Astrocyte of the spinal cord (primary cell): ENCODE measurements around the gene MIER2.

Experiments used
- DNase-seq: peaks from one replicate; pipeline ENCODE4 v3.0.0; 2011; ENCODE audit warnings: low read depth, low spot score
- H3K4me3 ChIP-seq: 2 replicates; pipeline ENCODE4 v1.5.1; 2011; ENCODE audit warnings: low read depth, mild to moderate bottlenecking, low read length, moderate library complexity
- in situ Hi-C: cut with HindIII; loops from 2 replicates; pipeline ENCODE4 v1.10.0; 2017; ENCODE audit warnings: low sequenced_read_pairs
- TF ChIP-seq, protein P1 (sequence below): IDR thresholded peaks from 2 replicates; pipeline ENCODE4 v1.5.1; 2012; ENCODE audit warnings: low read depth, mild to moderate bottlenecking, low read length, inconsistent platforms

MIER2 gene

DNA sequence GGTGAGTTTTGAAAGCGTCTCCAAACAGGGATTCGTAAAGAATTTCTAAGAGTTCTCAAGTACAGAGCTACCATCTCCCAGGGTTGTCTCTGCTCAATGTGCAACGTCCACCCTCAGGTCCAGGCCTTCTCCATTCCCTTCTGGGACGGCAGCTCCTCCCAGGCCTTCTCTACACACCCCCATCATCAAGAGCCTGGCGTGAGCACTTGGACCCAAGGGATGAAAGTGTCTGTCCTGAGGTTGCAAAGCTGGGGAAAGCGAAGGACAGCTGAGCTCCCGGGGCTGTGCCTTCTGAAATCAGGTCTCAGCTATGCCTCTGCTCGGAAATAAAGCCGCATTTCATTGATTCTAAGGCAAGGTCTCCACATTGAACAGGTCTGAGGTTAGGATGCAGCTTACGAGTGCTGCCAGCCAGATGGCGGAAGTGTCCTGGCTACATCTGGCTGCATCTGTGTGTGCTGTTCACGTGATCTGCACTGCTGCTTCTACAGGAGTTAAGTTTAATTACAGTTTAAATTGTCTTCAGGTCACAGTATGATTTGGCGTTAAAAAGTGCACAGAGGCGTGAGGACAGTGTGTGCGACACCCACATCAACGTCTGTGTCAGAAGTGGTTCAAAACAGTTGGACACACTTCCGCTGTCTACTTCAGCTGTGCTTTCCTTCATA is 27.0 kb upstream of the MIER2 start:
- no peak for DNase-seq
- TF ChIP-seq, protein P1, sequence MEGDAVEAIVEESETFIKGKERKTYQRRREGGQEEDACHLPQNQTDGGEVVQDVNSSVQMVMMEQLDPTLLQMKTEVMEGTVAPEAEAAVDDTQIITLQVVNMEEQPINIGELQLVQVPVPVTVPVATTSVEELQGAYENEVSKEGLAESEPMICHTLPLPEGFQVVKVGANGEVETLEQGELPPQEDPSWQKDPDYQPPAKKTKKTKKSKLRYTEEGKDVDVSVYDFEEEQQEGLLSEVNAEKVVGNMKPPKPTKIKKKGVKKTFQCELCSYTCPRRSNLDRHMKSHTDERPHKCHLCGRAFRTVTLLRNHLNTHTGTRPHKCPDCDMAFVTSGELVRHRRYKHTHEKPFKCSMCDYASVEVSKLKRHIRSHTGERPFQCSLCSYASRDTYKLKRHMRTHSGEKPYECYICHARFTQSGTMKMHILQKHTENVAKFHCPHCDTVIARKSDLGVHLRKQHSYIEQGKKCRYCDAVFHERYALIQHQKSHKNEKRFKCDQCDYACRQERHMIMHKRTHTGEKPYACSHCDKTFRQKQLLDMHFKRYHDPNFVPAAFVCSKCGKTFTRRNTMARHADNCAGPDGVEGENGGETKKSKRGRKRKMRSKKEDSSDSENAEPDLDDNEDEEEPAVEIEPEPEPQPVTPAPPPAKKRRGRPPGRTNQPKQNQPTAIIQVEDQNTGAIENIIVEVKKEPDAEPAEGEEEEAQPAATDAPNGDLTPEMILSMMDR: no peak
- no peak overlapping the region for H3K4me3 ChIP-seq
- in situ Hi-C loops: no loop called here

DNA sequence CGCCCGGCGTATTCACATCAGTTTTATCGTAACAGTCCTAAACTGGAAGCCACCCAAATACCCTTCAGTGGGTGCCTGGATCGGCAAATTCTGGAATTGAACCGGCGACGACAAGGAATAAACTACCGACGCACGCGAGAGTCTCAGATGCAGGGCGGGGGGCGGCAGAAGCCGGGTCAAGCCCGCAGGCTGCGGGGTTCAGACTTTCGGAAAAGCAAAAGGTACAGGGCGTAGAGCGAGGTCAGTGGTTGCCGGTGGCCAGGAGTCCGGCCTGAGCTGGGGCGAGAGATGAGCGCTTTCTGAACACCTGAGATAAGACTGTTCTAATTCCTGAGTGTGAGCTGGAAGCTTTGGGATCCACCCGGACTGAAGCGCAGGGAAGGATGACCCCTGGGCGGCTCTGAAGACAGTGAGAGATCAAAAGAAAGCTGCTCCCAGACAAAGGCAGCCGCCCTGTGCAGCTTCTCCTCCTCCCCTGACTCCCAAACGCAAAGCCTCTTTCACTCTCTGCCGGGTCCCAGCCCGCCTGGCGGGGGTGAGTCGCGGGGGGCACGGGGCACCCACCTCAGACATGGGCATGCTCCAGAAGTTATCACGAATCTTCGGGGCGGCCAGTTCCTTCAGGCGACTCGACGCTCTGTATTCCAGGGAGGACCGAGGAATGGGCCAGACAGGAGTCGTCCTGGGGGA is 26.2 kb upstream of the MIER2 start:
- in situ Hi-C loops: no loop called here
- DNase-seq: no peak
- no peak overlapping the region for H3K4me3 ChIP-seq

DNA sequence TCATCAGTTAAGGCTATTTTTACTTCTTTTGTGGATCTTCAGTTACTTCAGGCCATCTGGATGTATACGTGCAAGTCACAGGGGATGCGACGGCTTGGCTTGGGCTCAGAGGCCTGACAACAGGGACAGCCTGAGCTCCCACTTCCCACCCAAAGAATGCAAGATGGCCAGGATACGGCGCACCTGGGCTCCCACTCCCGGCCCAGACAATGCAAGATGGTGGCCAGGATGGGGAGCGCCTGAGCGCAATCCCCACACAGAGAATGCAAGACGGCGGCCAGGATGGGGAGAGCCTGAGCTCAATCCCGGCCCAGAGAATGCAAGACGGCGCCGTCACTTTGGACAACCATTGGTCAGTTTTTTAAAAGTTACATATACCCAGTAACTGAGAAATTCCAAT is 25.3 kb upstream of the MIER2 start:
- TF ChIP-seq, protein P1: no peak
- in situ Hi-C loops: no loop called here
- H3K4me3 ChIP-seq: no peak overlapping the region
- no peak for DNase-seq

More for the DNA sequence above, 26.2 kb upstream of the MIER2 start:
- TF ChIP-seq, protein P1: no peak

DNA sequence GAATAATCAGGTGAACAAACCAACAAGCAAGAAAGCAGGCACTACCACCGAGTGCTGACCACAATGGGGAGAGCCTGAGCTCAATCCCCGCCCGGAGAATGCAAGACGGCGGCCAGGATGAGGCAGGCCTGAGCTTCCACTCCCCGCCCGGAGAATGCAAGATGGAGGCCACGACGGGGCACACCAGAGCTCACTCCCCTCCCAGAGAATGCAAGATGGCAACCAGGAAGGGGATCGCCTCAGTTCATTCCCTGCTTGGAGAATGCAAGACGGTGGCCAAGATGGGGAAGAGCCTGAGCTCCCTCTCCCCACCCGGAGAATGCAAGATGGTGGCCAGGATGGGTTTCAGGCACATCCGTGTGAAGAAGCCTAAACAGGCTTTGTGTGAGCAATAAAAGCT is 24.7 kb upstream of the MIER2 start:
- H3K4me3 ChIP-seq: no peak overlapping the region
- in situ Hi-C loops: no loop called here
- DNase-seq: no peak
- TF ChIP-seq, protein P1: no peak

DNA sequence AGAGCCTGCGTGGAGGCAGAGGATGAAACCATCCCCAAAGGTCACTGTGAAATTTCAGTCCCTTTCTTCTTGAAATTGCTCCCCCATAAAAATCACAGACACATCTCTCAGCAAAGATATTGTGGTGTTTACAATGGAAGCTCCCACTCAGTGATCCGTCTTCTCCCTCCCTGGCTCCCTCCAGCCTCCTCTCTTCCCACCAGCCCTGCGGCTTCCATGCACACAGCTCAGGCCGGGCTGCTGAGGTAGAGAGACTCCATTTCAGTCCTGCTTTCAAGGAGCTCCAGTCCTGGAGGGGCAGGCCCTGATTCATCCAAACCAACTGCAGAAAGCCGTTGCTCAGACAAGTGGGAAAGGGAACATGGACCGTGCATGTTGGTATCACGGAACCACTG is 24.0 kb upstream of the MIER2 start:
- H3K4me3 ChIP-seq: no peak overlapping the region
- TF ChIP-seq, protein P1: no peak
- in situ Hi-C loops: no loop called here
- DNase-seq: no peak

DNA sequence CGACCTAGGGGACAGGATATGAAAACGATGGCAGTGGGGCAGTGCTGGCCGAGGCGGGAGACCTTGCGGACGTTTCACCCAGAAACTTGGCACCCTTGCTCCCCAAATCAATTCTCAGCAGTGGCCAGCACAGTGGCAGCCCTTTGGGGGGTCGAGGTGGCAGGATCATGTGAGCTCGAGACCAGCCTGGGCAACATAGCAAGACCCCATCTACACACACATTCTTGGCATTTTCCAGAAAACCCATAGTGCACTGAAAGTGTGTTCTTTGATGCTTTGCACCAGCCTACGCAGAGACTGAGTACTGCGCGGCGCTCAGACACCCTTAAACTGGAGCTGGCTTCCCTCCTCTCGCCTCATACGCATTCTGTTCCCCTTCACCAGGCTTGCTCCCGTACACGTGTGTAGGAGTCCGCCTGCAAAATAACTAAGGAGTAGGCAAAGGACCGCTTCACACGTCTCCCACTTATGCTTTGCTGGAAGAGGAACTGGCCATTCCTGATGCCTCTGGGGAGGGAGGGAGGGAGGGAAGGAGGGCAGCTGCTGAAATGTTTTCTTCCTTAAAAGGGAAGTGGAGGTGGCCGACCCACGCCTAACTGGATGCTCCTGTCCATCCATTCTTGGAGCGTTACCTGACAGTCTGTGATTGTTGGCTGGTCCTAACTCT is 23.5 kb upstream of the MIER2 start:
- H3K4me3 ChIP-seq: no peak overlapping the region
- no peak for DNase-seq
- TF ChIP-seq, protein P1: no peak
- in situ Hi-C loops: no loop called here
